Neural progenitor cell (in vitro differentiated cells): ENCODE results near the gene IFNGR2. TPM values are rescaled to one million over a fixed set of nuclear protein-coding genes. Genes with fewer than 3 reads are reported as not detected.
A peak's percentile ranks its signal among the peaks of the same experiment; 100 is the strongest.

Experiments
- DNase-seq: peaks from one replicate; pipeline ENCODE4 v3.0.0-alpha.2; 2016; ENCODE audit warnings: low spot score
- H2AFZ ChIP-seq: fragments of 200-600 bp; sonication (generic); replicated peaks from 2 replicates; pipeline ENCODE4 v1.6.1; 2016; ENCODE audit warnings: antibody characterized with exemption
- H3F3A ChIP-seq: fragments of 200-600 bp; sonication (generic); 2 replicates; pipeline ENCODE4 v1.6.1; 2016; ENCODE audit warnings: antibody characterized with exemption, low read depth
- H3K27ac ChIP-seq: fragments of 200-600 bp; sonication (generic); 2 replicates; pipeline ENCODE4 v1.5.1; 2016; ENCODE audit warnings: mild to moderate bottlenecking
- H3K27me3 ChIP-seq: fragments of 200-600 bp; sonication (generic); 2 replicates; pipeline ENCODE4 v1.6.1; 2016; ENCODE audit warnings: mild to moderate bottlenecking, moderate library complexity
- H3K36me3 ChIP-seq: fragments of 200-600 bp; sonication (generic); 2 replicates; pipeline ENCODE4 v1.5.1; 2016
- H3K4me1 ChIP-seq: fragments of 200-600 bp; sonication (generic); 2 replicates; pipeline ENCODE4 v1.6.1; 2016; ENCODE audit warnings: mixed run types
- H3K4me2 ChIP-seq: fragments of 200-600 bp; sonication (generic); 2 replicates; pipeline ENCODE4 v1.6.1; 2016
- H3K4me3 ChIP-seq: fragments of 200-600 bp; sonication (generic); 2 replicates; pipeline ENCODE4 v1.5.1; 2016
- H3K79me2 ChIP-seq: fragments of 200-600 bp; sonication (generic); 2 replicates; pipeline ENCODE4 v1.6.1; 2016; ENCODE audit warnings: low read depth
- H3K9ac ChIP-seq: fragments of 200-600 bp; sonication (generic); 2 replicates; pipeline ENCODE4 v1.6.1; 2016
- H3K9me3 ChIP-seq: fragments of 200-600 bp; sonication (generic); 2 replicates; pipeline ENCODE4 v1.5.1; 2016; ENCODE audit warnings: low read depth
- H4K20me1 ChIP-seq: fragments of 200-600 bp; sonication (generic); 2 replicates; pipeline ENCODE4 v1.6.1; 2016; ENCODE audit warnings: low read depth
- H3K27ac Mint-ChIP-seq: 3 replicates; pipeline ENCODE4 v1.8.0; 2021; ENCODE audit warnings: mixed read lengths
- H3K27me3 Mint-ChIP-seq: 2 replicates; pipeline ENCODE4 v1.8.0; 2022; ENCODE audit warnings: low read depth, mild to moderate bottlenecking, inconsistent platforms, moderate library complexity, mixed read lengths; ENCODE audit not compliant: insufficient read depth
- H3K36me3 Mint-ChIP-seq: 3 replicates; pipeline ENCODE4 v1.8.0; 2021; ENCODE audit warnings: mixed read lengths
- H3K4me1 Mint-ChIP-seq: 3 replicates; pipeline ENCODE4 v1.8.0; 2021; ENCODE audit warnings: mixed read lengths
- H3K4me3 Mint-ChIP-seq: 3 replicates; pipeline ENCODE4 v1.8.0; 2021; ENCODE audit warnings: mild to moderate bottlenecking, moderate library complexity, mixed read lengths
- H3K9me3 Mint-ChIP-seq: 3 replicates; pipeline ENCODE4 v1.8.0; 2020; ENCODE audit warnings: mixed read lengths
- EZH2 ChIP-seq: fragments of 200-600 bp; sonication (generic); IDR thresholded peaks from 2 replicates; pipeline ENCODE4 v1.6.1; 2017; ENCODE audit warnings: antibody characterized with exemption, mild to moderate bottlenecking, moderate library complexity
- EZH2phosphoT487 ChIP-seq: fragments of 200-600 bp; sonication (generic); IDR thresholded peaks from 2 replicates; pipeline ENCODE4 v1.6.1; 2017; ENCODE audit warnings: antibody characterized with exemption
- total RNA-seq: library from RNA; depleted of rRNA; stranded (reverse); fragments of >200 nt; gene quantifications from 2 replicates; pipeline ENCODE4 v1.2.3, GENCODE V29; 2015; ENCODE audit warnings: low replicate concordance
- TF ChIP-seq, protein P1 (sequence below): fragments of 200-600 bp; sonication (generic); IDR thresholded peaks from 2 replicates; pipeline ENCODE4 v1.5.1; 2017; ENCODE audit warnings: antibody characterized with exemption, mild to moderate bottlenecking

The IFNGR2 gene
- total RNA-seq, 1 donor from 2014 or later: 50.6 TPM

DNA sequence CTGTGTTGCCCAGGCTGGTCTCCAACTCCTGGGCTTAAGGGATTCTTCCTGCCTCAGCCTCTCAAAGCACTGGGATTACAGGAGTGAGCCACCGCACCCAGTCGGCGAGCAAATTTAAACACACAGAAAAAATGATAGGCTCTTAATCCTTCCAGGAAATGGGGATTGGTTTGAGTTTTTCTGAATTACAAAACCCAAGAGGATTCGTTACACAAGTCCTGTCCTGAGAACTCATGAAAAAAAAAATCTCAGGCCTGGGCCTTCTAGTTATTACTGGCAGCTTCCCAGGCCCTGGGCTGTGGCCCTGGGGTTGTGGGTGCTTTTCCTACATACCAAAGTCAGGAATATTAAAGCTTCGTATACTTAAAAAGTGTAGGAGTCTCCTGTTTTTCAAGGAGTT, 6.3 kb upstream of the IFNGR2 start:
- Histone ChIP-seq H2AFZ (no peak overlapping the region), H3K36me3 (no peaks in the 10 kb centered on the region), H3K79me2 (no peaks in the 10 kb centered on the region), H3K4me1 (peaks cover 9% of the 10 kb centered on the region), H3K9me3 (no peaks in the 10 kb centered on the region), H4K20me1 (no peaks in the 10 kb centered on the region), H3K27ac (no peak overlapping the region), H3K4me3 (no peak overlapping the region), H3F3A (peaks cover 12% of the 10 kb centered on the region), H3K9ac (no peak overlapping the region), H3K27me3 (no peaks in the 10 kb centered on the region), H3K4me2 (no peak overlapping the region)
- peaks cover 9% of the 10 kb centered on the region for H3K27me3 Mint-ChIP-seq
- H3K4me1 Mint-ChIP-seq: peaks cover 16% of the 10 kb centered on the region
- H3K36me3 Mint-ChIP-seq: no peaks in the 10 kb centered on the region
- DNase-seq: no peak
- H3K9me3 Mint-ChIP-seq: no peaks in the 10 kb centered on the region
- H3K27ac Mint-ChIP-seq: no peak overlapping the region
- TF ChIP-seq EZH2phosphoT487 (no peak), EZH2 (no peak)
- TF ChIP-seq, protein P1, sequence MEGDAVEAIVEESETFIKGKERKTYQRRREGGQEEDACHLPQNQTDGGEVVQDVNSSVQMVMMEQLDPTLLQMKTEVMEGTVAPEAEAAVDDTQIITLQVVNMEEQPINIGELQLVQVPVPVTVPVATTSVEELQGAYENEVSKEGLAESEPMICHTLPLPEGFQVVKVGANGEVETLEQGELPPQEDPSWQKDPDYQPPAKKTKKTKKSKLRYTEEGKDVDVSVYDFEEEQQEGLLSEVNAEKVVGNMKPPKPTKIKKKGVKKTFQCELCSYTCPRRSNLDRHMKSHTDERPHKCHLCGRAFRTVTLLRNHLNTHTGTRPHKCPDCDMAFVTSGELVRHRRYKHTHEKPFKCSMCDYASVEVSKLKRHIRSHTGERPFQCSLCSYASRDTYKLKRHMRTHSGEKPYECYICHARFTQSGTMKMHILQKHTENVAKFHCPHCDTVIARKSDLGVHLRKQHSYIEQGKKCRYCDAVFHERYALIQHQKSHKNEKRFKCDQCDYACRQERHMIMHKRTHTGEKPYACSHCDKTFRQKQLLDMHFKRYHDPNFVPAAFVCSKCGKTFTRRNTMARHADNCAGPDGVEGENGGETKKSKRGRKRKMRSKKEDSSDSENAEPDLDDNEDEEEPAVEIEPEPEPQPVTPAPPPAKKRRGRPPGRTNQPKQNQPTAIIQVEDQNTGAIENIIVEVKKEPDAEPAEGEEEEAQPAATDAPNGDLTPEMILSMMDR: no peak
- no peak overlapping the region for H3K4me3 Mint-ChIP-seq

DNA sequence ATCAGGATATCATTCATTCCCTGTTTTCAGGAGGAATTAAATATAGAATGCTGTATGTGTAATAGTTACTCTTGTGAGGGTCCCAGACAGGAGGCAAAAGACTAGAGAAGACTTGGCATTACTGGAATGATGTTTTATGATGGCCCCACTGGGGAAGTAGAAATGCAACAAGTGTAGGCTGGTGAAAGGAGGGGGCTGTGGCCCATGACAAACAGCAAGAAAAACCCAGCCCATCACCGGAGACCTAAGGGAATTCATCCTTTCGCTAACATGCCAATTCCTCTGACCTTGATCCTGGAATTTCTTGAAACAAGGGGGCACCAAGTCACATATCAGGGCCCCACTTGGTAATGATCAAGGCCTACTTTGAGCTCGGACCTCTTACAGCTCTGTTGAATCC, 5.5 kb upstream of the IFNGR2 start:
- H3K27ac Mint-ChIP-seq: peak overlapping the region; percentile 66
- peaks cover 8% of the 10 kb centered on the region for H3K27me3 Mint-ChIP-seq
- H3K4me1 ChIP-seq: peaks cover 1% of the 10 kb centered on the region
- H4K20me1 ChIP-seq: no peaks in the 10 kb centered on the region
- H2AFZ ChIP-seq: no peak overlapping the region
- H3K4me1 Mint-ChIP-seq: peaks cover 11% of the 10 kb centered on the region
- no peak overlapping the region for H3K9ac ChIP-seq
- TF ChIP-seq EZH2phosphoT487 (no peak), EZH2 (no peak)
- TF ChIP-seq, protein P1: no peak
- no peaks in the 10 kb centered on the region for H3K9me3 ChIP-seq
- H3K27ac ChIP-seq: no peak overlapping the region
- DNase-seq: no peak
- no peak overlapping the region for H3K4me3 ChIP-seq
- no peak overlapping the region for H3K4me2 ChIP-seq
- H3K36me3 ChIP-seq: no peaks in the 10 kb centered on the region
- H3K4me3 Mint-ChIP-seq: no peak overlapping the region
- H3K79me2 ChIP-seq: no peaks in the 10 kb centered on the region
- peaks cover 12% of the 10 kb centered on the region for H3F3A ChIP-seq
- no peaks in the 10 kb centered on the region for H3K9me3 Mint-ChIP-seq
- H3K36me3 Mint-ChIP-seq: no peaks in the 10 kb centered on the region
- no peaks in the 10 kb centered on the region for H3K27me3 ChIP-seq

GRCh38 chr21:33398361-33398760, 4.9 kb upstream of the IFNGR2 start:
- no peak for DNase-seq
- Histone ChIP-seq H3K4me1 (no peaks in the 10 kb centered on the region), H4K20me1 (no peaks in the 10 kb centered on the region), H2AFZ (no peak overlapping the region), H3K36me3 (no peaks in the 10 kb centered on the region), H3F3A (peaks cover 12% of the 10 kb centered on the region), H3K4me2 (no peak overlapping the region), H3K79me2 (no peaks in the 10 kb centered on the region), H3K27me3 (no peaks in the 10 kb centered on the region), H3K27ac (no peak overlapping the region), H3K9ac (no peak overlapping the region), H3K4me3 (no peak overlapping the region), H3K9me3 (no peaks in the 10 kb centered on the region)
- H3K4me3 Mint-ChIP-seq: no peak overlapping the region
- peaks cover 8% of the 10 kb centered on the region for H3K4me1 Mint-ChIP-seq
- H3K27me3 Mint-ChIP-seq: peaks cover 8% of the 10 kb centered on the region
- TF ChIP-seq, protein P1: no peak
- no peak for TF ChIP-seq EZH2
- no peak for TF ChIP-seq EZH2phosphoT487
- peak overlapping the region; percentile 1 for H3K27ac Mint-ChIP-seq
- H3K36me3 Mint-ChIP-seq: no peaks in the 10 kb centered on the region
- H3K9me3 Mint-ChIP-seq: no peaks in the 10 kb centered on the region

DNA sequence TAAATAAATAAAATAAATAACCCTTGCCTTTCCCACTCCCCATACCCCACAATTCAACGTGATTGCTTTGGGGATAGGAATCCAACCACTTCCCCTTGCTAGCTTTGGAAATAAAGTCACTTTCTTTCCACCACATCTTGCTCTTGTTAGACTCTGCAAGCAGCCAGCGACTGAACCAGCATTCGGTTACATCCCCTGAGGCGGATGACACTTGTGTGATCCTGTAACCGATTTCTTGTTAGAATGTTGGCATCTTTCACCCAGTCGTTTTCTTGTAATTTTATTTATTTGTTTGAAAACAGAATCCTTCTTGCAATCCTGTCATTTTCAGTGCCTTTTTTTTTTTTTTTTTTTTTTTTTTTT, 1.6 kb upstream of the IFNGR2 start:
- H3K4me1 ChIP-seq: no peaks in the 10 kb centered on the region
- Mint-ChIP-seq H3K27me3 (peaks cover 10% of the 10 kb centered on the region), H3K27ac (no peak overlapping the region), H3K4me3 (no peak overlapping the region), H3K9me3 (no peaks in the 10 kb centered on the region), H3K4me1 (peaks cover 8% of the 10 kb centered on the region), H3K36me3 (peaks cover 4% of the 10 kb centered on the region)
- TF ChIP-seq, protein P1: no peak
- TF ChIP-seq EZH2phosphoT487 (no peak), EZH2 (no peak)
- DNase-seq: no peak
- peaks cover 32% of the 10 kb centered on the region for H3K79me2 ChIP-seq
- H2AFZ ChIP-seq: no peak overlapping the region
- no peaks in the 10 kb centered on the region for H3K9me3 ChIP-seq
- peaks cover 20% of the 10 kb centered on the region for H3F3A ChIP-seq
- H3K4me3 ChIP-seq: no peak overlapping the region
- no peaks in the 10 kb centered on the region for H3K36me3 ChIP-seq
- peaks cover 11% of the 10 kb centered on the region for H4K20me1 ChIP-seq
- no peak overlapping the region for H3K9ac ChIP-seq
- H3K27ac ChIP-seq: no peak overlapping the region
- H3K4me2 ChIP-seq: no peak overlapping the region
- H3K27me3 ChIP-seq: no peaks in the 10 kb centered on the region
